ENCODE measurements around the gene AKR1E2. TPM values are rescaled to one million over a fixed set of nuclear protein-coding genes. Genes with fewer than 3 reads are reported as not detected.
"Not testable (repeated sequence)": the region's sequence is repeated elsewhere in the genome, so short reads cannot be mapped to it uniquely, and the experiment has no call there.

Gene AKR1E2
- total RNA-seq, 1 donor from 2014 or later: 8.7 TPM

DNA sequence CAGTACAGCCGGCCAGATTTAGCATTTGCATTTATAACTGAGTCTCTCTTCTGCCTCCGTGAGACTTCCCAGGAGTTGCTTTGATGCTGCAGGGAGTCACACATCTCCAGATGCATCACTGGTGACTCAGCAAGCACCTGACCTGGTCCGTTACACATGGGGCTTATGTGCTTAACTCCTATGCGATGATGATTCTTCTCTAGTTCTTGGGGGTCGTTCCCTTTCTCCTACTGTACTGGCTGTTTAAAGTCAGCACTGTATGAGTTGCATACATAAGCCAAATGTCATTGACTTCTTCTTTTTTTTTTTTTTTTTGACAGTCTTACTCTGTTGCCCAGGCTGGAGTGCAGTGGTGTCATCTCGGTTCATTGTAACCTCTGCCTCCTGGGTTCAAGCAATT is 13.0 kb upstream of the AKR1E2 start:
- Mint-ChIP-seq H3K4me1 (ENCODE audit: low read depth, unreplicated experiment) (no peaks in the 10 kb centered on the region), H3K9me3 (ENCODE audit: unreplicated experiment) (peaks cover 3% of the 10 kb centered on the region), H3K27ac (ENCODE audit: unreplicated experiment) (no peak overlapping the region), H3K4me3 (ENCODE audit: unreplicated experiment) (no peak overlapping the region), H3K36me3 (ENCODE audit: unreplicated experiment) (peaks cover 4% of the 10 kb centered on the region), H3K27me3 (ENCODE audit: unreplicated experiment) (peaks cover 8% of the 10 kb centered on the region)
- TF ChIP-seq, protein P1, sequence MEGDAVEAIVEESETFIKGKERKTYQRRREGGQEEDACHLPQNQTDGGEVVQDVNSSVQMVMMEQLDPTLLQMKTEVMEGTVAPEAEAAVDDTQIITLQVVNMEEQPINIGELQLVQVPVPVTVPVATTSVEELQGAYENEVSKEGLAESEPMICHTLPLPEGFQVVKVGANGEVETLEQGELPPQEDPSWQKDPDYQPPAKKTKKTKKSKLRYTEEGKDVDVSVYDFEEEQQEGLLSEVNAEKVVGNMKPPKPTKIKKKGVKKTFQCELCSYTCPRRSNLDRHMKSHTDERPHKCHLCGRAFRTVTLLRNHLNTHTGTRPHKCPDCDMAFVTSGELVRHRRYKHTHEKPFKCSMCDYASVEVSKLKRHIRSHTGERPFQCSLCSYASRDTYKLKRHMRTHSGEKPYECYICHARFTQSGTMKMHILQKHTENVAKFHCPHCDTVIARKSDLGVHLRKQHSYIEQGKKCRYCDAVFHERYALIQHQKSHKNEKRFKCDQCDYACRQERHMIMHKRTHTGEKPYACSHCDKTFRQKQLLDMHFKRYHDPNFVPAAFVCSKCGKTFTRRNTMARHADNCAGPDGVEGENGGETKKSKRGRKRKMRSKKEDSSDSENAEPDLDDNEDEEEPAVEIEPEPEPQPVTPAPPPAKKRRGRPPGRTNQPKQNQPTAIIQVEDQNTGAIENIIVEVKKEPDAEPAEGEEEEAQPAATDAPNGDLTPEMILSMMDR (IDR thresholded peaks at IDR 0.05; ENCODE audit: partially characterized antibody, unreplicated experiment): no peak
- DNase-seq: no peak

DNA sequence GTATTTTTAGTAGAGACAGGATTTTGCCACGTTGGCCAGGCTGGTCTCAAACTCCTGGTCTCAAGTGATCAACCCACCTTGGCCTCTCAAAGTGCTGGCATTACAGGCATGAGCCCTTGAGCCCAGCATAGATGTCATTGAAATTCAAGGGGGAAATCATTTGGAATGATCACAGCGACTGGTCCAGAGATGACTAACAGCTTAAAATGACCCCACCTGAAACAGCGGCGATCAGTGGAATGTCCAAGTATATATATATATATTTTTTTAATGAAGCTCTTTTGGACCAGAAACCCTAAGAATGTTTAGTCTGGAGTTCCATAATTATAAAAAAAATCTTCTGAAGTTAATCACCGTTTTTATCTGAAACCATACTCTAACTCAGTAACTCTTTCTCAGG is 12.5 kb upstream of the AKR1E2 start:
- Mint-ChIP-seq H3K36me3 (ENCODE audit: unreplicated experiment) (peaks cover 4% of the 10 kb centered on the region), H3K4me3 (ENCODE audit: unreplicated experiment) (no peak overlapping the region), H3K9me3 (ENCODE audit: unreplicated experiment) (peaks cover 3% of the 10 kb centered on the region), H3K4me1 (ENCODE audit: low read depth, unreplicated experiment) (no peaks in the 10 kb centered on the region), H3K27me3 (ENCODE audit: unreplicated experiment) (peaks cover 8% of the 10 kb centered on the region), H3K27ac (ENCODE audit: unreplicated experiment) (no peak overlapping the region)
- DNase-seq: no peak
- TF ChIP-seq, protein P1 (IDR thresholded peaks at IDR 0.05; ENCODE audit: partially characterized antibody, unreplicated experiment): no peak

DNA sequence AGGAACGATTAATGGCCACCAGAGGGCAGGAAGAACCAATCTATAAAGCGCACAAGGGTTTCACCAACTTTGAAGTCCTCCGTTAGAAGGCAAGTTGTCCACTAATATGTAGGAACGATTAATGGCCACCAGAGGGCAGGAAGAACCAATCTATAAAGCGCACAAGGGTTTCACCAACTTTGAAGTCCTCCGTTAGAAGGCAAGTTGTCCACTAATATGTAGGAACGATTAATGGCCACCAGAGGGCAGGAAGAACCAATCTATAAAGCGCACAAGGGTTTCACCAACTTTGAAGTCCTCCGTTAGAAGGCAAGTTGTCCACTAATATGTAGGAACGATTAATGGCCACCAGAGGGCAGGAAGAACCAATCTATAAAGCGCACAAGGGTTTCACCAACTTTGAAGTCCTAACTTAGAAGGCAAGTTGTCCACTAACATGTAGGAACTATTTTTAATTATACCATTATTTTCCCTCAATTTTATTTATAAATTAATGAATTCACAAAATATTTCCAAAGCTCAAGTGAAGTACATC is 10.3 kb upstream of the AKR1E2 start:
- H3K27ac Mint-ChIP-seq (ENCODE audit: unreplicated experiment); DNase-seq; H3K27me3 Mint-ChIP-seq (ENCODE audit: unreplicated experiment); H3K36me3 Mint-ChIP-seq (ENCODE audit: unreplicated experiment); H3K4me3 Mint-ChIP-seq (ENCODE audit: unreplicated experiment); H3K9me3 Mint-ChIP-seq (ENCODE audit: unreplicated experiment); H3K4me1 Mint-ChIP-seq (ENCODE audit: low read depth, unreplicated experiment): not testable (repeated sequence)
- TF ChIP-seq, protein P1 (IDR thresholded peaks at IDR 0.05; ENCODE audit: partially characterized antibody, unreplicated experiment): peak; percentile 88

DNA sequence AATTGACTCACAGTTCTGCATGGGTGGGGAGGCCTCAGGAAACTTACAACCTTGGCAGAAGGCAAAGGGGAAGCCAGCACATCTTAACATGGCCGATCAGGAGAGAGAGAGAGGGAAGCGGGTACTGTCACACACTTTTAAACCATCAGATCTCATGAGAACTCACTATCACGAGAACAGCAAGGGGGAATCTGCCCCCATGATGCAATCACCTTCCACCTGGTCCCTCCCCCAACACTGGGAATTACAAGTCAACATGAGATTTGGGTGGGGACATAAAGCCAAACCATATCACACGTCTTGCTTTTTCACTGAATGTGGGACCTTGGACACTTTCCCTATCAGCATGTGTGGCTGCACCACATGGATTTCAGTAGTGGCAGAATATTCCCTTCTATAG is 9.0 kb upstream of the AKR1E2 start:
- TF ChIP-seq, protein P1 (IDR thresholded peaks at IDR 0.05; ENCODE audit: partially characterized antibody, unreplicated experiment): no peak

DNA sequence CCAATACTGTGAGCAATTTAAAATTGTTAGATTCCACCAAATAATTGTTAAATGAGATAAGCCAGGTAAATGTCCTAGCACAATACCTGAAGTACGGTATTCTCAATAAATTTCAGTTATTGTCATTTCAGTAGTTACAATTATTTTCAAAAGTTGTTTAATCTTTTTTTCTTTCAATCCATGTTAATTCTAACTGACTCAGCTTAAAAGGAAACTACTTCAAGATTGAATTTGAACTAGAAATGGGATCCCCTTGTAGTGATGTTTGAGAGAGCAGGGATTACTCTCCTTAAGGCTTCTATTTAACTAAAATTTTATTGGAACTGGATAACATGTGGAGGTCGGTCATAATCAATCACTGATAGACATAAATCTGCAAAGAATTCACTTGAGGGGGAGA is 6.9 kb upstream of the AKR1E2 start:
- H3K4me3 Mint-ChIP-seq (ENCODE audit: unreplicated experiment): no peak overlapping the region
- DNase-seq: no peak
- H3K27ac Mint-ChIP-seq (ENCODE audit: unreplicated experiment): no peak overlapping the region
- H3K9me3 Mint-ChIP-seq (ENCODE audit: unreplicated experiment): no peaks in the 10 kb centered on the region
- H3K27me3 Mint-ChIP-seq (ENCODE audit: unreplicated experiment): no peaks in the 10 kb centered on the region
- no peaks in the 10 kb centered on the region for H3K36me3 Mint-ChIP-seq (ENCODE audit: unreplicated experiment)
- TF ChIP-seq, protein P1 (IDR thresholded peaks at IDR 0.05; ENCODE audit: partially characterized antibody, unreplicated experiment): no peak
- no peaks in the 10 kb centered on the region for H3K4me1 Mint-ChIP-seq (ENCODE audit: low read depth, unreplicated experiment)

More for the DNA sequence above, 9.0 kb upstream of the AKR1E2 start:
- DNase-seq: no peak
- no peak overlapping the region for H3K27ac Mint-ChIP-seq (ENCODE audit: unreplicated experiment)
- H3K36me3 Mint-ChIP-seq (ENCODE audit: unreplicated experiment): no peaks in the 10 kb centered on the region
- H3K4me3 Mint-ChIP-seq (ENCODE audit: unreplicated experiment): no peak overlapping the region
- no peaks in the 10 kb centered on the region for H3K9me3 Mint-ChIP-seq (ENCODE audit: unreplicated experiment)
- H3K4me1 Mint-ChIP-seq (ENCODE audit: low read depth, unreplicated experiment): no peaks in the 10 kb centered on the region
- peaks cover 2% of the 10 kb centered on the region for H3K27me3 Mint-ChIP-seq (ENCODE audit: unreplicated experiment)

All from glutamatergic neuron (in vitro differentiated cells).